Measurements from ENCODE around the gene ANXA1.

The ANXA1 gene

GRCh38 chr9:73215249-73215648 lies 63.6 kb downstream of the ANXA1 start:
- no peak for FAIRE-seq

GRCh38 chr9:73216100-73216499 lies 64.4 kb downstream of the ANXA1 start:
- FAIRE-seq: no peak
- TF ChIP-seq POLR2A (IDR thresholded peaks at IDR 0.05; ENCODE audit: low read depth, low read length) (no peak), PAX5 (IDR thresholded peaks at IDR 0.05; ENCODE audit: insufficient read depth, low read length, severe bottlenecking) (no peak), SPI1 (IDR thresholded peaks at IDR 0.05; ENCODE audit: low read depth, low read length) (no peak), TAF1 (IDR thresholded peaks at IDR 0.05; ENCODE audit: low read depth, low read length) (no peak), POLR2AphosphoS5 (IDR thresholded peaks at IDR 0.05; ENCODE audit: low read depth, low read length) (no peak), POU2F2 (IDR thresholded peaks at IDR 0.05; ENCODE audit: low read depth, low read length) (no peak)
- no peak for DNase-seq (ENCODE audit: insufficient read length, low spot score)

More at GRCh38 chr9:73215249-73215648, 63.6 kb downstream of the ANXA1 start:
- no peak for DNase-seq (ENCODE audit: insufficient read length, low spot score)
- no peak for TF ChIP-seq POU2F2 (IDR thresholded peaks at IDR 0.05; ENCODE audit: low read depth, low read length)
- TF ChIP-seq SPI1 (IDR thresholded peaks at IDR 0.05; ENCODE audit: low read depth, low read length): no peak
- TF ChIP-seq POLR2AphosphoS5 (IDR thresholded peaks at IDR 0.05; ENCODE audit: low read depth, low read length): no peak
- no peak for TF ChIP-seq TAF1 (IDR thresholded peaks at IDR 0.05; ENCODE audit: low read depth, low read length)
- TF ChIP-seq POLR2A (IDR thresholded peaks at IDR 0.05; ENCODE audit: low read depth, low read length): no peak
- TF ChIP-seq PAX5 (IDR thresholded peaks at IDR 0.05; ENCODE audit: insufficient read depth, low read length, severe bottlenecking): no peak

Data from GM12891 (cell line).